Loucy (cell line): ENCODE measurements around the gene DPF1.

Experiments
- H2AFZ ChIP-seq: fragments of 200-600 bp; sonication (generic); 2 replicates; pipeline ENCODE4 v1.6.0; 2016; ENCODE audit warnings: antibody characterized with exemption, mild to moderate bottlenecking, low read length, moderate library complexity
- H3F3A ChIP-seq: fragments of 200-600 bp; 2 replicates; pipeline ENCODE4 v1.6.0; 2016; ENCODE audit warnings: antibody characterized with exemption, low read depth, mild to moderate bottlenecking
- H3K27me3 ChIP-seq: fragments of 200-600 bp; sonication (generic); 2 replicates; pipeline ENCODE4 v1.6.1; 2014; ENCODE audit warnings: low read length, mild to moderate bottlenecking; ENCODE audit not compliant: insufficient read depth, poor library complexity, severe bottlenecking
- H3K36me3 ChIP-seq: fragments of 200-600 bp; sonication (generic); 2 replicates; pipeline ENCODE4 v1.6.1; 2016; ENCODE audit warnings: low read length; ENCODE audit not compliant: insufficient read depth
- H3K4me1 ChIP-seq: fragments of 200-600 bp; sonication (generic); 2 replicates; pipeline ENCODE4 v1.5.1; 2014; ENCODE audit warnings: low read length, mild to moderate bottlenecking; ENCODE audit not compliant: insufficient read depth, poor library complexity, severe bottlenecking
- H3K4me2 ChIP-seq: fragments of 200-600 bp; sonication (generic); 2 replicates; pipeline ENCODE4 v1.6.0; 2014; ENCODE audit warnings: antibody characterized with exemption, low read length, low read depth, mild to moderate bottlenecking; ENCODE audit not compliant: poor library complexity, severe bottlenecking
- H3K4me3 ChIP-seq: fragments of 200-600 bp; sonication (generic); 2 replicates; pipeline ENCODE4 v1.5.1; 2014; ENCODE audit warnings: low read length, mild to moderate bottlenecking, mixed read lengths; ENCODE audit not compliant: poor library complexity, severe bottlenecking
- H3K79me2 ChIP-seq: fragments of 200-600 bp; sonication (generic); 2 replicates; pipeline ENCODE4 v1.6.1; 2014; ENCODE audit warnings: low read length; ENCODE audit not compliant: insufficient read depth
- H3K9ac ChIP-seq: fragments of 200-600 bp; sonication (generic); 2 replicates; pipeline ENCODE4 v1.6.0; 2014; ENCODE audit warnings: mild to moderate bottlenecking, low read depth, low read length, moderate library complexity; ENCODE audit not compliant: poor library complexity, severe bottlenecking
- H3K9me2 ChIP-seq: fragments of 200-600 bp; sonication (generic); replicated peaks from 2 replicates; pipeline ENCODE4 v1.6.1; 2016; ENCODE audit warnings: low read depth, low read length, mixed read lengths
- H3K9me3 ChIP-seq: fragments of 200-600 bp; sonication (generic); 2 replicates; pipeline ENCODE4 v1.6.1; 2014; ENCODE audit warnings: mild to moderate bottlenecking, antibody characterized with exemption, low read length, low read depth; ENCODE audit not compliant: insufficient read depth
- H4K20me1 ChIP-seq: fragments of 200-600 bp; sonication (generic); 2 replicates; pipeline ENCODE4 v1.6.0; 2014; ENCODE audit warnings: antibody characterized with exemption, low read length, mild to moderate bottlenecking; ENCODE audit not compliant: insufficient read depth, poor library complexity, severe bottlenecking
- EZH2phosphoT487 ChIP-seq: fragments of 200-600 bp; IDR thresholded peaks from 2 replicates; pipeline ENCODE4 v1.6.1; 2018; ENCODE audit warnings: antibody characterized with exemption, mild to moderate bottlenecking, moderate library complexity, borderline replicate concordance
- TF ChIP-seq, protein P1 (sequence below): fragments of 200-600 bp; sonication (generic); conservative IDR thresholded peaks from 2 replicates; pipeline ENCODE4 v1.5.1; 2014; ENCODE audit warnings: mild to moderate bottlenecking, antibody characterized with exemption, low read length

DPF1 gene

GRCh38 chr19:38239816-38240215, 15.8 kb upstream of the DPF1 start:
- H3K4me1 ChIP-seq: peaks cover 5% of the 10 kb centered on the region
- TF ChIP-seq EZH2phosphoT487: no peak
- TF ChIP-seq, protein P1, sequence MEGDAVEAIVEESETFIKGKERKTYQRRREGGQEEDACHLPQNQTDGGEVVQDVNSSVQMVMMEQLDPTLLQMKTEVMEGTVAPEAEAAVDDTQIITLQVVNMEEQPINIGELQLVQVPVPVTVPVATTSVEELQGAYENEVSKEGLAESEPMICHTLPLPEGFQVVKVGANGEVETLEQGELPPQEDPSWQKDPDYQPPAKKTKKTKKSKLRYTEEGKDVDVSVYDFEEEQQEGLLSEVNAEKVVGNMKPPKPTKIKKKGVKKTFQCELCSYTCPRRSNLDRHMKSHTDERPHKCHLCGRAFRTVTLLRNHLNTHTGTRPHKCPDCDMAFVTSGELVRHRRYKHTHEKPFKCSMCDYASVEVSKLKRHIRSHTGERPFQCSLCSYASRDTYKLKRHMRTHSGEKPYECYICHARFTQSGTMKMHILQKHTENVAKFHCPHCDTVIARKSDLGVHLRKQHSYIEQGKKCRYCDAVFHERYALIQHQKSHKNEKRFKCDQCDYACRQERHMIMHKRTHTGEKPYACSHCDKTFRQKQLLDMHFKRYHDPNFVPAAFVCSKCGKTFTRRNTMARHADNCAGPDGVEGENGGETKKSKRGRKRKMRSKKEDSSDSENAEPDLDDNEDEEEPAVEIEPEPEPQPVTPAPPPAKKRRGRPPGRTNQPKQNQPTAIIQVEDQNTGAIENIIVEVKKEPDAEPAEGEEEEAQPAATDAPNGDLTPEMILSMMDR: no peak
- no peak overlapping the region for H3K9ac ChIP-seq
- H3K36me3 ChIP-seq: no peaks in the 10 kb centered on the region
- no peaks in the 10 kb centered on the region for H3K79me2 ChIP-seq
- no peaks in the 10 kb centered on the region for H4K20me1 ChIP-seq
- no peak overlapping the region for H3K4me2 ChIP-seq
- no peaks in the 10 kb centered on the region for H3F3A ChIP-seq
- no peaks in the 10 kb centered on the region for H3K9me2 ChIP-seq
- H3K27me3 ChIP-seq: no peaks in the 10 kb centered on the region
- no peaks in the 10 kb centered on the region for H3K9me3 ChIP-seq
- no peak overlapping the region for H2AFZ ChIP-seq
- H3K4me3 ChIP-seq: no peak overlapping the region

DNA sequence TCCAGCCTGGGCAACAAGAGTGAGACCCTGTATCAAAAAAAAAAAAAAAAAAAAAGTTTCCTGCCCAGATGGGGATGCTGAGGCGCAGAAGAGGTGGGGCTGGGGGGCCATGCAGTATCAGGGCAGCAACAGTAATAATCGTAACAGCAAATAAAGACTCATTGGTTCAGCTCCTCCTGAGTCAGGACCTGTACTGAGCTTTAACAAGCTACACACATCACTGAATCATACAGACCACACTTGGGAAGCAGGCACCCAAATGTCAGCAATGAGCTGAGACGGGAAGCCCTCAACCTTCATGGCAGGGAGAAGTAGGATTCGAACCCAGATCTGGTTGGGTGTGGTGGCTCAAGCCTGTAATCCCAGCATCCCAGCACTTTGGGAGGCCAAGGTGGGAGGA, 10.6 kb upstream of the DPF1 start:
- H3F3A ChIP-seq: no peaks in the 10 kb centered on the region
- no peak overlapping the region for H3K4me2 ChIP-seq

DNA sequence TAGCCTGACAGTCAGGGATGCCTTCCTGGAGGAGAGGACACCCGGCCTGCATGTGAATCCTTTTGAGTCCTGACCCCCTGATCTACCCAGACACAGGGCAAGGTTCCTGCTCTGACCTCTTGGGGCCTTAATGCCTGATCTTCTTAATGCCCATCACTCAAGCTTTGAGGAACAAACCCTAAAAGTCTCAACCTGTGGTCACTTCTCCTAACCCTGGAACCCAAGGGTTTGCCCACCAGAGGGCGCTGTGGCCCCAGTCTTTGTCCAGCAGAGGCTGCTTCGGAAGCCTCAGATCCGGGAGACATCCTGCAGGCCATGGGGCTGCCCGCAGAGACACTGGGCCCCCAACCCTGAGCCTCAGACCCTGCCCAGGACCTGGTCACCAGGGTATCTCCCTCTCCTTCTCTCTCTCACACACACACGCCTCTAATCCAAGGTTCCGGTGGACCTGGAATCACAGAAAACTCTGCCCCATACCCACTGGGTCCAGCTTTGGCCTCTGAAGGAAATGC, 9.8 kb upstream of the DPF1 start:
- no peak for TF ChIP-seq EZH2phosphoT487
- TF ChIP-seq, protein P1: peak; percentile 86
- Histone ChIP-seq H3K36me3 (no peaks in the 10 kb centered on the region), H3K4me1 (no peaks in the 10 kb centered on the region), H3K9me3 (no peaks in the 10 kb centered on the region), H3K9me2 (no peaks in the 10 kb centered on the region), H3K27me3 (no peaks in the 10 kb centered on the region), H3K4me2 (no peak overlapping the region), H3K4me3 (no peak overlapping the region), H2AFZ (peak overlapping the region; percentile 99), H3F3A (no peaks in the 10 kb centered on the region), H3K79me2 (no peaks in the 10 kb centered on the region), H4K20me1 (no peaks in the 10 kb centered on the region), H3K9ac (no peak overlapping the region)

More for the DNA sequence above, 10.6 kb upstream of the DPF1 start:
- Histone ChIP-seq H3K36me3 (no peaks in the 10 kb centered on the region), H3K9ac (no peak overlapping the region), H3K9me3 (no peaks in the 10 kb centered on the region), H3K9me2 (no peaks in the 10 kb centered on the region), H2AFZ (no peak overlapping the region), H4K20me1 (no peaks in the 10 kb centered on the region), H3K4me3 (no peak overlapping the region), H3K79me2 (no peaks in the 10 kb centered on the region), H3K27me3 (no peaks in the 10 kb centered on the region), H3K4me1 (no peaks in the 10 kb centered on the region)
- no peak for TF ChIP-seq EZH2phosphoT487
- TF ChIP-seq, protein P1: no peak
